Fibroblast of gingiva (primary cell): ENCODE results near the gene NR3C2.
A peak's percentile ranks its signal among the peaks of the same experiment; 100 is the strongest.

ENCODE experiments used
- DNase-seq: peaks from one replicate; pipeline ENCODE4 v3.0.0-alpha.2; 2011; ENCODE audit warnings: low read depth

Gene NR3C2

DNA sequence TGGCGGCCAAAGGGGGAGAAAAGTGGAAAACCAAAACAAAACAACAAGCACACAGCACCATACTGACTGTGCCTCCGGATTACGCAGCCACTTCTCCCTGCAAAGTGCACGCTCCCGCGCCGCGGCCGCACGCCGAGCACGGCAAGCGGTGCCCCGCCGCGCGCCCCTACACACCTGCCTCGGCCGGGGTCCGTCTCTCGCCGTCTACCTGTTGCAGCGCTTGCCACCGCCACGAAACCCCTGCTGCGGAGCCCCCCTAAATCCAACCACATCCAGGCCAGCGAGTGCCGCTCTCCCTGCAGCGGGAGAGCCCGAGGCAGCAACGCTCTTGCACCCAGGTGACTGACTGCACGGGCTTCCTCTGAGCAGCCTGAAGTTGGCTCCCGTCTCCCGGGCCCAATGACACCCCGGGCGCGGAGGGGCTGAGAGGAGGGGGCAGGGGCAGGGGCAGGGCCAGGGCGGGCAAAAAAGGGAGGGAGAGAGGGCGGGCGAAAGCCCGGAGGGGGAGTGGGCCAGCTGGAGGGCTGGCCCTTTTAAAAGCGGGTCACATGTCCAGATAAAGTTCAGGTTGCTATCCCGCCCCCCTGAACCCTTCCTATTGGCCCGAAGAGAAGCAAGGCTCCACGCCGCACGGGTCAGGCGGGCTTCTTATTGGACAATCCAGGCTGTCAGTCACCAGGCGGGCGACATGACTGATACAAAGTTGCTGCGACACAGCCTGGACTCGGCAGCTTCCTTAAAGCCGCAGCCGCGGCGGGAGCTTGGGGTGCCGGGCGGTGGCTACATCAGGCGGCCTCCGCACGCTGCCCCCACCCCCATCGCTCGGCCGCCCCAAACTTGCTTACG lies at the start of gene NR3C2:
Gene NR3C2 (minus strand): TSS at position 429 of the 846 bp plus-strand sequence.
- peak; percentile 98 for DNase-seq

DNA sequence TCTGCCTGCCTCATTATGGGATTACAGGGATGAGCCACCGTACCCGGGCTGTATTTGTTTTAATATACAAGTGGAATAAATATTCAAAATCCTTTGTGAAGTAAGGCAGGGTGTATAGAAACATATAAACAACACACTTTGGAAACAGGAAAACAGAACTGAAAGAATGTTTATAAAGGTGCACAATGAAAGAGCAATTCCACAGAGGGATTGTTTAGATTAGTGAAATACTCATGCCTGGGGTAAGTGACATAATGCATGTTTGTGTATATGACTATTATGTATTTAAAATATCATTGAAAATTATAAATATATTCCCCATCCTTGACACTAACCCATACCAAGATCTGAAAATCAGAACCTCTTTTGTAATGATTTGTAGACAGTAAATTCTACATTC lies 45.0 kb upstream of the NR3C2 start:
- no peak for DNase-seq

- no peak for DNase-seq
Observed at GRCh38 chr4:148481636-148482035, 39.4 kb upstream of the NR3C2 start.

- DNase-seq, result no peak
Observed at GRCh38 chr4:148477276-148477675, 35.1 kb upstream of the NR3C2 start.

DNA sequence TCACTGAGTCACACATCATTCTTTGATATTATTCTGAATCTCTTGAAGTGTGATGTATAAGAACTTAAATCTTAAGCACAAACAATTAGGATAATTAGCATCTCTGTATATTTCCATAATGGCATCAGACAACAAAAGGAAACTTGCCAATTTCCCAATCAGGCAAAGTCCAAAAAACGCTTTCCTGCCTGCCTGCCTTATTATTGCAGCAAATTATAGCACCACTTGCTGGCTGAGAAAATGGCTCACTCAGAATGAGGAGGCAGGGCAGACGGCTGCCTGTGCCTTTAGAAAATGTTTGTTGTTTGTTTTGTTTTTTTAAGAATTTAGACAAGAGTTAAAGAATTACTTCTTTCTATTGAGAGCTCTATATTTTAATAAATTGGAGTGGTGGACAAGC lies 27.7 kb upstream of the NR3C2 start:
- DNase-seq, result no peak

GRCh38 chr4:148454835-148455234 lies 12.6 kb upstream of the NR3C2 start:
- no peak for DNase-seq

DNA sequence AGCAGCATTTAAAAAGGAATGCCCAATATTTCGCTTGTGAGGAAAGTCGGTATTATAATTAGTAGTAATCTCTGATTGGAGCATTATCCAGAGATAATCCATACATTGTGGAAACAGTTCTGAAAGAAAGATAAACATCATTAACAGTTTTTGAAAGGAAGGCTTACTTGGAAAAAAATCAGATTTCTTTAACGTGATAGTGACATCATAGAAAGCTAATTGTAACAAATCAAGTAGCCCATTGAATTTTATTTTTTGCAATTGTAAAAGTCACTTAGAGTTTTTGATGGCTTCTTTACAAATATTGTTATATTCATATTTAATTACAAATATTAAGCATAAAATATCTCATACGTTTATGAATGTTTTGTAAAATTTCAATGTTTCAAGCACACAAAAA lies 11.6 kb upstream of the NR3C2 start:
- DNase-seq, result no peak

GRCh38 chr4:148452970-148453369 lies 10.8 kb upstream of the NR3C2 start:
- no peak for DNase-seq

DNA sequence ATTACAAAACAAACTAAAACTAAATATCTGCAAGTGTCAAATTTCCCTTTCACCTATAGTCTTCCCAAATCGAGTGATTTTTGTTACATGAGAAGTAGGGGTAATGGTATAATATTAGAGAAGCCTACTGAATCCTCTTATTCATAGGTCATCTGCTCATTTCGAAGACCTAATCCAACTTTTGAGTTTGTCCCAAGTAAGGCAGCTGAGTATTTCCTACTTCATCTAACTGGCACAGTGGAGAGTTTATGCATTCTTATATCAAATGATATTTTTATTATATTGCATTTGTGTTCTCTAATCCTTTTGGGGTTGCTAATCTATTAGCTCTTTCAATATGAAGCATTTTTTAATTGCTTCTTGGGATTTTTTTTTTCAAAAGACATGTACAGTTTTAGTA lies 7.7 kb upstream of the NR3C2 start:
- DNase-seq, result no peak

- DNase-seq, result no peak
Observed at GRCh38 chr4:148448141-148448540, 5.9 kb upstream of the NR3C2 start.

GRCh38 chr4:148447681-148448080 lies 5.5 kb upstream of the NR3C2 start:
- no peak for DNase-seq

- no peak for DNase-seq
Observed at GRCh38 chr4:148445860-148446330, 3.7 kb upstream of the NR3C2 start.

GRCh38 chr4:148445071-148445859 lies 3.1 kb upstream of the NR3C2 start:
- no peak for DNase-seq

DNA sequence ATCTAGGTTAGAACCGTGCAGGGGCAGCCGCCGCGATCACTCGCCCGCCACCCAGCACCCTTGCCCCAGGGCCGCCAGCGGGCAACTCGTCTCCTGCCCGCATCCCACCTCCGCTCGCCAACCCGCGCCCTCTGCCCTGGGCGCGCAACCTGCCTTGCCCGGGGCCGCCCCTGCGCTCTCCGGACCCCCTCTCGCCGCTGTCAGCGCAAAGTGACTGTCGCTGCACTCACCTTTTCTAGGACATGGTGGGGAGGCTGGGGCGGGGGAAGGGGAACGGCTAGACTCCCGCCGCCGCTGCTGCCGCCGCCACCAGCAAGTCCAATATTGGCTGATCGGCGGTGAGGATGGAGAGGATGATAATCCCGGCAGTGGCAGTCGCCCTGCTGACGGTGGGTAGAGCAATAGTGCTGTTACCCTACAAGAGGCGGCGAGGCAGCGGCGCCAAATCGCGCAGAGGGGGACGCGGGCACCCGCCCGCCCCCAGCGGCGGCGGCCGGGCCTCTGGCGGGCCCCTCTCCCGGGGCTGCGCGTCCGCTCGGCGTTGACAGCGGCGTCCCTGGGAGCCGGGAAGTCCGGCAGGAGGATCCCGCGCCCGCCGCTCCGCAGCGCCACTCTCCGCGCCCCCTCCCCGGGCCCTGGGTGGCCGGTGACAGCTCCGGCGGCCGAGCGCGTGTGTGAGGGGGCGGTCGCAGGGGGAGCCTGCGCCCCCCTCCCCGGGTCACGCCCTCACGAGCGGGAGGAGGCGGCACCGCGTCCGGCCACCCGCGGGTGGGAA lies 2.3 kb upstream of the NR3C2 start:
- no peak for DNase-seq

GRCh38 chr4:148443512-148444295 lies 1.5 kb upstream of the NR3C2 start:
- DNase-seq, result no peak

- DNase-seq, result no peak
Observed at GRCh38 chr4:148442832-148443511, 758 bp upstream of the NR3C2 start.

- no peak for DNase-seq
Observed at GRCh38 chr4:148441624-148441985, 609 bp downstream of the NR3C2 start.

DNA sequence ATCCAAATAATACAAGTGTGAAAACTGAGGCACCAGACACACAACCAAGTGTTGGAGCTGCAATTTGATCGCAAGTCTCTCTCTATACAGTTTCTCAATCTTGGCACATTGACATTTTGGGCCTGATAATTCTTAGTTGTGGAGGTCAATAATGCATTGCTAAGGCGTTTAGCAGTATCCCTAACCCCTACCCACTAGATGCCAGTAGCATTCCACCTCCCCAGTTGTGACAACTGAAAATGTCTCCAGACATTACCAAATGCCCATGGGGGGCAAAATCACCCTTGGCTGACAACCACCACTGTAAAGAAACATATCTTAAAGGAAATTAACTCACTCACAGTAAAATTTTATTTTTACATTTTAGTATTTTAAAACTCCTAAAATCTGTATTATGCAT lies 4.2 kb downstream of the NR3C2 start:
- no peak for DNase-seq

- DNase-seq, result no peak
Observed at GRCh38 chr4:148437439-148437838, 4.8 kb downstream of the NR3C2 start.

GRCh38 chr4:148436512-148436911 lies 5.7 kb downstream of the NR3C2 start:
- DNase-seq, result no peak
